GM21381 (cell line): ENCODE results near the gene FSTL3.
"Not testable (repeated sequence)": the region's sequence is repeated elsewhere in the genome, so short reads cannot be mapped to it uniquely, and the experiment has no call there.

Experiments
- ATAC-seq: cut with Tn5 transposase; IDR thresholded peaks from one replicate; pipeline ENCODE4 v1.9.1; 2021; ENCODE audit warnings: mild to moderate bottlenecking, moderate library complexity; ENCODE audit not compliant: unreplicated experiment

The FSTL3 gene

DNA sequence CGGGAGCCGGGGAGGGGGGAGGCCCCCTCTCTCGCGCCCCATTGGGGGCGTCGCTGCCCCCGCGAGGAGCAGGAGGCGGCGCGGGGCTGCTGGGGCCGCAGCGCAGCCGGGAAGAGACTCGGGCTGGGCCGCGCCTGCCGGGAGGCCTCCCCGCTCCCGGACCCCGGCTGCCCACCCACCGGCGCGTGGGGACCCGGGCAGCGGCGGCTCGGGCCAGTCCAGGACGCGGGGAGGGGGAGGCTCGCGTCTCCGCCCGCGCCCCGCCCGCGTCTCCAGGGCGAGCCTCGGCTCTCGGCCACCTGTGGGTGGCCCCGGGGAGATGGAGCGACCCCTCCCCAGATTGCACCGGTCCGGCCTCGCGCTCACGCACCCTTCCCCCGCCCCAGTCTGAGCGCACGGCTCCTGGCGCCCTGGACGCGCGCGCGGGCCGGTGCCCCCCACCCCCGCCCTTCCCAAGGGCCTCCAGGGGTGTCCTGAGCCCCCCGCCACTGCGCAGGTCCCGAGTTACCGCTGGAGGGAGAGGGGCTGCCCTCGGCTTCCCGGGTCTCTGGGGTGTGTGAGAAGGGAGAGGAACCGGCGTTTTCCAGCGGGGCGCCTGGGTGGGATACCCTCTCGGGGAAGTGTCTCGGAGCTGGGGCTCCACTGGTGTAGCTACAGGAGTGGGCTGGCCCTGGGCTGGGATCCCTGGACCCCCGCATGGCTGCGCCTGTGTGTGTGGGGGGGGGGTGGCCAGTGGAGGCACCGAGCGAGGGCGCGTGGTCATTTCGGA lies 33.2 kb downstream of the FSTL3 start:
- ATAC-seq: no peak

DNA sequence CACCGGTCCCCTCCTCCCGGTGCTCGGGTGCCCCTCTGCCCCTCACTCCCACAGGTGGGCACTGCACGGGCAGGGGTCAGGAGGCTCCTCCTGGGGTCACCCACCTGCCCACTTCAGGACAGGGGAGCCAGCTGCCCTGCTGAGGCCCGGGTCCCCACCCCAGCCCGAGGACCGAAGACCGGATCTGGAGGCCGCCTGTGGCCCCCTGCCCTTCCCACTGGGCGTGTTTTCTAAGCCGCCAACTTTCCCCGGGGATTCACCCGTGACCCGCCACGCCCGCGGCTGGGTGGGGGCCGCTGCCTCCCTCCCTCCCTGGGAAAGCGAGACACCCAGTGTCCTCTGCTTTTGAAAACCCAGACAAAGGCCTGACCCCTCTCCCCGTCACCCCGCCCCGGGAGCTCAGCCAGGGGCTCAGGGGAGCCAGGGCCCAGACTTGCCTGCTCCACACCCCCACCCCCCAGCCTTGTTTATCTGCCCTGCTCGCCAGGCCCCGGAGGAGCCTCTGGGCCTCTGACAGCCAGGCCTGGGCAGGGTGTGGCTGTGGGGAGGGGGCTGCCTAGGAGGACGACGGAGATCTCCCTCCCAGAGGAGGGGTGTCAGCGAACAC lies 33.9 kb downstream of the FSTL3 start:
- no peak for ATAC-seq

DNA sequence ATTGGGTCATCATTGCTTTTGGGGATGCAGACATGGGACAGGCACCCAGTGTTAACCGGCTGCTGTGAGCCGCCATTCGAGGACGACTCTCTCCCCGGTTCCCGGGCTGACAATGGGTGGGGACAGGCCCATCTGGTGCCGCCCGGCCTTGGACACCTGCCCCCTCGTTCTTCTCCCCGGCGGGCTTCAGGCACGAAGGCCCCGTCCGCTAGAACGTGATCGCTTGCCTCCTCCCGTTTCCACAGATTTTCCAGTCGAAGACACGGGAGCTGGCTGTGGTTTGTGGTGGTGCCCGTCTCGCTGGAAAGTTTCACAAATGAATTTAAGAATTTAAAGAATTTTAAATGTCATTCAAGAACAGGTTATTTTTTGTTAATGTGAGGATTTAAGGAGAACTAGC lies 34.6 kb downstream of the FSTL3 start:
- no peak for ATAC-seq

DNA sequence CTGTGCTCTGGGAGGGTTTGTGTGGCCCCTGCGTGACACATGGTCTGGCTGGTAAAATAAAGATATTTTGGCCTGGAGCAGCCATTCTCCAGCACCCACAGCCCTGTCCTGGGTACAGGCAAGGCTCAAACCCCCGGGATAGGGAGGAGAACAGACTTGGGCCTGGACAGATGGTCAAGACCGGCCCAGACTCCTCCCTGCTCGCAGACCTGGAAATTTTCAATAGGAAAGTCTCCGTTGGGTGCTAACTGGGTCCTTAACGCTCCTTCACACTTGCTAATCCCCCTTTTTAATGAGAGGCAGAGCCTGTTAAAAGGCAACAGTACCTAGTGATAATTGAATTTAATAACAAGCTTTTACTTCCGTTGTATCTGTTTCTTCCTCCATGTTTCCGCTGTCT lies 35.1 kb downstream of the FSTL3 start:
- no peak for ATAC-seq

DNA sequence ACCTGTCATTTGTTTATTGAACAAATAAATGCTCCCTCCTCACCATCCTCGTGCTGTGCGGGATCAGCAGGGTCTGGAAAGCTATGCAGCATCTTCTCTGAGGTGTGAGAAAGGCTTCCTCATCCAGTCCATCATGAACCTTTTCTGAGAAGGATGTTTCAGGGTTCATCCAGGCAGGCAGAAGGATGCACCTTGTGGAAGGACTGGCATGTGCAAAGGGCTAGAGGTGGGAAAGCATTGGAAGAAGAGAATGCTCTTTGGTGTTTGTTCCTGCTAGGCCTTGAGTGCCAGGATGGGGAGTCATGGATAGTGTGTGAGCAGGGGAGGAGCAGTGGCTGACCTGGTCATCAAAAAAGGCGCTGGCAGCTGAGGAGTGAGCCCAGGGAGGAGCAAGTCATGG lies 39.2 kb downstream of the FSTL3 start:
- no peak for ATAC-seq

DNA sequence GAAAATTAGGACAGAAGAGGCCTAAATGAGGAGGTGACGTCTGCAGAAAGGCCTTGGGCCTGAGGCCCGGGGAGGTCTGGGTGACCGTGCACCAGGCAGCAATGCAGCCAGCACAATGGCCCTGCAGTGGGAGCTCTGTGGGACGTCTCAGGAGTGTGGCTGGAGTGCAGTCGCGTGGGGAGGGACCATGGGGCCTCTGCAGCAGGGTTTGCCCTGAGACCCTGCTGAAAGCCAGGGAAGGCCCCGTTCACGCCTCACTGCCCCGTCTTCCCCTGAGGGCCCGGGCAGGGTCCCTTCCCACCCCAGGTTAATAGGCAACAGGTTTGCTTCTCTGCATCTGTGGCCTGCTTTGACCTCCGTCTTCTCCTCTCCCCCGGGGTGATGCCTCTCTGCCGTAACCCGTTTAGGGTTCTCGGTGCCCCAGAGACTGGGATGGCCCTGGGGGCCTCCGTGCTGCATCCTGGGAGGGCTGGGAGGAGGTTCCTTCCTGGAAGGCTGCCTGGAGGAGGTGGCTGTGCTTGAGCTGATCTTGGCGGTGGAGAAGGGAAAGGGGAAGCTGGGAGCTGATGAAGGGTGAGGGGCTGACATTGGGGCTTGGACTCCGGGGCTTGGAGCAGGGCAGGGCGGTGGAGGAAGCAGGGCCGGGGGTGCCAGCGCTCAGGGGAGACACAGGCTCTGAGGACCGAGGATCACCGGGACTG lies 42.2 kb downstream of the FSTL3 start:
- ATAC-seq: no peak

DNA sequence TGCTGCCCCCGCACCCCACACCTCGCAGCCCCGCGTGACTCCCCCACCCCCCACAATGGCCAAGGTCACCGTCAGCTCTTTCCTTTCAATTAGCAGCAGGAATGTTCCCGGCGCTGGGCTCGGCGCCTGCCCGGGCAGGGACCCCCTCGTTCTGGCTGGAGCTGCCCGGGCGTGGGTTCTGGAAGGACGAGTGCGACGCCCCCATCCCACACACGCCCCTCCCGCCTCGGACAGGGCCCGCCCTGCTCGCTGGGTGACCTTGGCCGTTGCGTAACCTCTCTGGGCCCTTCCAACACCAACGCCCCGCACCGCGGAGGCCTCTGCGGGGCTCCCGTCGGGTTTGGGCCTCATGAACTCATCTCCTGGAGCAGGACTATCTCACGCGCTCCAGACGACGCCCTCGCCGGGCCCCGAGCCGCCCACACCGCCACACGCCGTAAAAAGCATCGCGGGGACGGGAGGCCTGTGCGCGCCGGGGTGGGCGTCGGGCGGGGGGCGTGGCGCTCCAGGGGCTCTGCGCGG lies 42.9 kb downstream of the FSTL3 start:
- ATAC-seq: no peak

DNA sequence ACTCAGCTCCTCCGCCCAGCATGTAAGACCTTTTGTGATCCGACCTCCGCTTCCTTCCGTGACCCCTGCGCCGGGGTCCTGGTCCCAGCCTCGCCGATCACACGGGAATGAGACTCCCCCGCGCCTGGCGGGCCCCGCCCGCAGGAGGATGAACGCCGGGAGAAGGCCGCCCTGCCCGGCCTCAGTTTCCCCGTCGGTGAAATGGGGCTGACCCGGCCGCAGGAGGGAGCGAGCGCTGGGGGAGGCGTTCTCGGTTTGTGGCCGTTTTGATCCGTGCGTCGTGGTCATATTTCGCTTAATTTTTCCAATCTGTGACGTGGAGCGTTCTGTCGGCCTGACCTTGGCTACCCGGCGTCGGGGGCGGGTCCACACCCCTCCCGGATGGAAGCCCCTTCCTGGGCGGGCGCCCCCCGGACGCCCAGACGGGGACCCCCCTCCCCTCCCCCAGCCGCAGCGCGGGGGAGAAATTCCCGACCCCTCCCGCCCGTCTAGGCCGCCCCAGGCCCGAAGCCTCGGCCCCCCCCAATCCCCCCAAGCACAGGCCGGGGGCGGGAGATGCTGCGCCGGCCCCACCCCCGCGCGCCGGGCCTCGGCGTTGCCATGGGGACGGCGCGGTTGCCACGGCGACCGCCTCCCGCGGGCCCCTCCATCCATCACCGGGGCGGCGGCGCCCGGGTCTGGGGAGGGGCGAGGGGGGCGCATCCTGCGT lies 43.6 kb downstream of the FSTL3 start:
- no peak for ATAC-seq

DNA sequence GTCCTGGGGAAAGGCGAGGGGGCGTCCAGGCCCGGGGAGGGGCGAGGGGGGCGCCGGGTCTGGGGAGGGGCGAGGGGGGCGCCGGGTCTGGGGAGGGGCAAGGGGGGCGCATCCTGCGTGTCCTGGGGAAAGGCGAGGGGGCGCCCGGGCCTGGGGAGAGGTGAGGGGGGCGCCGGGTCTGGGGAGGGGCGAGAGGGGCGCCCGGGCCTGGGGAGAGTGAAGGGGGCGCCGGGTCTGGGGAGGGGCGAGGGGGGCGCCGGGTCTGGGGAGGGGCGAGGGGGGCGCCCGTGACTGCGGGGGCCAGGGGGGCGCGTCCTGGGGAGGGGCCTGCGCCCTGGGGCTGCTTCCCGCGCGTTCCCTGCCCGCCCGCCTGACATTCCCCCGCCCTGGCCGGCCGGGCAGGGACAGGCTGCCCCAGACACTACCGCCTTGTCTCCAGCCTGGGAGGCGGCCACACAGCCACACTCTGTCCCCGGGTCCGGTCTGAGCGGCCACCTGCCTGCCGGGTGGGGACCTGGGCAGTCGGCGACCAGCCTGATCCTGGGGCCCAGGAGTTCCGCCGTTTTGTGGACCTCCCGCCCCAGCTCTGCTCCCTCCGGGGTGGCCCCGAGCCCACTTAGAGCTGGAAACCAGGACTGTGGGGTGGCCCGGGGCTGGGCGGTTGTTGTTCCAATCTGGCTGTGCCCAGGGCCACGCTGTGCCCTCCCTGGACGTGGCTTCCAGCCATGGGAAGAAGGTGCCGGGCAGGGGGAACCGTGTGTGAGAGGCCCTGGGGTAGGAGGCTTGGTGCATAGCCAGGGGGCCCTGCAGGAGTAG lies 44.4 kb downstream of the FSTL3 start:
- no peak for ATAC-seq

DNA sequence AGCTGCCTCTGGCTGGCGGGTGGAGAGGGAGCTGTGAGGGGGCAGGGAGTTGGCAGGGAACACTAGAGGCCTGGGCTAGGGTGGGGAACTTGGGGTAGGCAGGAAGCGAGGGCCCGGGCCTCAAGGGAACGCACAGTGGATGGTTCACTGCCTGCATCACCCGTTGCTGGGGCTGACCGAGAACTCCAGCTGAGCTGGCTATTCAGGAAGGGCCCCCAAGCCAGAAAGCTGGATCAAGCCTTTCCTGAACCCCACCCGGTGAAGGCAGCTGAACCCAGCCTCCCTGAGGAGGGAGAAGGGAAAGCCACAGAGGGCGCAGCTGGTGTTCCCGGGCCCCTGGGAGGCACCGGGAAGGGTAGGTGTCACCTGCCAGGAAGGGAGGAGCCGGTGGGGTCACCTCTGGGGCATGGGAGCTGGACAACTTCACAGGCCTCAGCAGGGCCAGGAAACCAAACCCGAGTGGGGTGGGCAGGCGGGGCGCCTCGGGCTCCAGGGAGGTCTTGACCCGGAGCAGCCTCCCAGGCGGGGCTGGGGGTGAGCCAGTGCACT lies 46.4 kb downstream of the FSTL3 start:
- no peak for ATAC-seq

DNA sequence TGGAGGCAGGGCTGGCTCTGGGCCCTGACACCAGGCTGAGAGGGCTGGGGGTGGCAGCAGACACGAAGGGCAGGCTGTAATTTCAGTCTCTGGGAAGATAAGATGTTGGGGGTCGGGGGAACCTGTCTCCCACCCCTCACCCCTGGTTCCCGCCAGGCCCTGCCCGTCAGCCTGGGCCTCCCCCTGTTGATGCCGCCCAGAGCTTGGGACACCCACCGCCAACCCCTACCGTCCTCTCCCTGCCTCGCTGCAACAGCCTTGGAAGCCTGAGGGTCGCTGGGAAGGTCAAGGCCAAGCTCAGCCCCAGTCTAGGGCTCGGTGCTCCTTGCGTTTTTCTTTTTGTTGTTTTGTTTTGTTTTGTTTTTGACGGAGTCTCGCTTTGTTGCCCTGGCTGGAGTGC lies 47.1 kb downstream of the FSTL3 start:
- no peak for ATAC-seq

DNA sequence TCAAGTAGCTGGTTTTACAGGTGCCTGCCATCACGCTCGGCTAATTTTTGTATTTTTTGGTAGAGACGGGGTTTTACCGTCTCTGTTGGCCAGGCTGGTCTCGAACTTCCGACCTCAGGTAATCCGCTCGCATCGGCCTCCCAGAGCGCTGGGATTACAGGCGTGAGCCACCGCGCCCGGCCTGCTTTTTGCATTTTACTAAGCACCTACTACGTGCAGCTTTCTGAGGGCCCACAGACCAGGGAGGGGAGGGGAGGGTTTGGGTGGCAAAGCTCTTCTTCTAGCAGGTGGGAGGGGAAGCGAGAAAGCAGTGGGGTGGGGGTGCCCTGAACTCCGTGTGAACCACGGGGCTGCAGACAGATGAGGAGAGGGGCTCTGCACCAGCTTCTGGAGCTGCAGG lies 47.5 kb downstream of the FSTL3 start:
- ATAC-seq: no peak

DNA sequence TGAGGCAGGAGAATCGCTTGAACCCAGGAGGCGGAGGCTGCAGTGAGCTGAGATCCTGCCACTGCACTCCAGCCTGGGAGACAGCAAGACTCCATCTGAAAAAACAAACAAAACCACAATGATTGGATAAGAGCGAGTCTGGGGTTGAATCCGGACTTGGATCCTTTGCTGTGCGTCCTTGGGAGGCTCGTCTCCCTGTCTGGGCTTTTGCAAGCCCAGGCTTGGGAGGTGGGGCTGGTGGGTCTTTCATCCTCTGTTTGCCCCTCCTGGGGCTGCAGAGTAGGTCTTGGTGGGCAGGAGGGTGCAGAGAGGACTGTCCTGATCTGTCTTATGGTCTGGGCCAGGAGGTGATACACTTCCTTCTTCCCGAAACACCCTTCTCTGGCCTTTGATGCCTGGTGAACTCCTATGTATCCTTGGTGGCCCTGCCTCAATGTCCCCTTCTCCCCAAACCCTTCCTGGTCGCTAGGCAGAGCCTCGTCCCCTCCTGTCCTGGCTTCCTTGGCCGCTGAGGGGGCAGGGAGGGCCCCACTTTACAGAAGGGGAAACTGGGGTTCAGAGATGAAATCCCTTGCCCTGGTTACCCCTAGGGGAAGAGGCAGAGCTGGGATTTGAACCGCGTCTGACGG lies 49.4 kb downstream of the FSTL3 start:
- ATAC-seq: no peak

DNA sequence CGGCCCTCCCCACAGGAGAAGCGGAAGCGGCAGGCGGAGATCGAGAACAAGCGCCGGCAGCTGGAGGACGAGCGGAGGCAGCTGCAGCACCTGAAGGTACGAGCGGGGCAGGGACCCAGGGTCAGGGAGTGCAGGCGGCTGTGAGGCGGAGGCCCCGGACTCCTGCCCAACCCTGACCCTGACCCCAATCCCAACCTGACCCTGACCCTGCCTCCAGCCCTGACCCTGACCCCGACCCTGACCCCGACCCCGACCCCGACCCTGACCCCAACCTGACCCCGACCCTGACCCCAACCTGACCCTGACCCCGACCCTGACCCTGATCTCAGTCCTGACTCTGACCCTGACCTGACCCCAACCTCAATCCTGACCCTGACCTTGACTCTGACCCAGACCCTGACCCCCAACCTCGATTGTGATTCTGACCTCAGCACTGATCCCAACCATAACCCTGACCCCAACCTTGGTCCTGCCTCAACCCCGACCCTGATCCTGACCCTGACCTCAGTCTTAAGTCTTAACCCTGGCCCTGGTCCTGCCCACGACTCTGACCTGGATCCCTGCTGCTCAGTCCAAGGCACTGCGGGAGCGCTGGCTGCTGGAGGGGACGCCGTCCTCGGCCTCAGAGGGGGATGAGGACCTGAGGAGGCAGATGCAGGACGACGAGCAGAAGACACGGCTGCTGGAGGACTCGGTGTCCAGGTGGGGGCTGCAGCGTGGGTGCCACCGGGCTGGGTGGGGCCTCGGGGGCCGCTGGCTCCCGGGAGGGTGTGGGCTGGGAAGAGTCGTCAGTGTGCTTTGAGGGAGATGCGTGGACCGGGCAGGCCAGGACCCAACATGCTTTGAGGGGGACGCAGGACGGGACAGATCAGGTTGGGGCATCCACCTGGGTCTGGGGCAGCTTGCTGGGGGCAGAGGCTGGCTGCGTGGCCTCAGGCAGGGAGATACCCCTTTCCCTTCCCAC lies 51.1 kb downstream of the FSTL3 start:
- no peak for ATAC-seq

DNA sequence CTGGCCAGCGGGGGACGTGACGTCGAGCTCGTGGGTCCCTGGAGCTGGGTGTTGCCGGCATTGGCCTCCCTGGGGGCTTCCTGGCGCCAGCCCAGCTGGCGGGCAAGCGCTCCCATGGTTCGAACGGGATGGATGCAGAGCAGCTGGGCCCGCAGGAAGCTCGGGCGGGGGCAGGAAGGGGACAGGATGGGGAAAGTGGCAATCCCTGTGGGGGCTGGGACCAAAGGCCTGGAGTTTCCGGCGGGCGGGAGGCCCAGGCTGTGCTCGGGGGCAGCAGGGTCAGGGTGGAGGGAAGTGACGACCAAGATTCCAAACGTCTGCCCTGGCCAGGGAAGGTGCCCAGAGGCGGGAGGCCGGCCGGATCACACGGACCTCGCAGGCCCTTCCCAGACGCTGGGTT lies 51.8 kb downstream of the FSTL3 start:
- no peak for ATAC-seq

DNA sequence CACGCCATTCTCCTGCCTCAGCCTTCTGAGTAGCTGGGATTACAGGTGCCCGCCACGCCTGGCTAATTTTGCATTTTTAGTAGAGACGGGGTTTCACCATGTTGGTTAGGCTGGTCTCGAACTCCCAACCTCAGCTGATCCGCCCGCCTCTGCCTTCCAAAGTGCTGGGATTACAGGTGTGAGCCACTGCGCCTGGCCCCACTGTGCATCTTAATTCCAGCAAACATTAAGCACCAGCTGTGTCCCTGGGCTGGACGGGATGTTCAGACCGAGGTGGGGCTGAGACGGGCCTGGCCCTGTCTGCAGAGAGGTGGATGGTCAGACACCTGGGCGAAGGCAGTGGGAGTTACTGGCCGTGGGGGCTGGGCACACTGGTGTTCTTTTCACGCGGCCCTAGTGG lies 53.4 kb downstream of the FSTL3 start:
- ATAC-seq: not testable (repeated sequence)

DNA sequence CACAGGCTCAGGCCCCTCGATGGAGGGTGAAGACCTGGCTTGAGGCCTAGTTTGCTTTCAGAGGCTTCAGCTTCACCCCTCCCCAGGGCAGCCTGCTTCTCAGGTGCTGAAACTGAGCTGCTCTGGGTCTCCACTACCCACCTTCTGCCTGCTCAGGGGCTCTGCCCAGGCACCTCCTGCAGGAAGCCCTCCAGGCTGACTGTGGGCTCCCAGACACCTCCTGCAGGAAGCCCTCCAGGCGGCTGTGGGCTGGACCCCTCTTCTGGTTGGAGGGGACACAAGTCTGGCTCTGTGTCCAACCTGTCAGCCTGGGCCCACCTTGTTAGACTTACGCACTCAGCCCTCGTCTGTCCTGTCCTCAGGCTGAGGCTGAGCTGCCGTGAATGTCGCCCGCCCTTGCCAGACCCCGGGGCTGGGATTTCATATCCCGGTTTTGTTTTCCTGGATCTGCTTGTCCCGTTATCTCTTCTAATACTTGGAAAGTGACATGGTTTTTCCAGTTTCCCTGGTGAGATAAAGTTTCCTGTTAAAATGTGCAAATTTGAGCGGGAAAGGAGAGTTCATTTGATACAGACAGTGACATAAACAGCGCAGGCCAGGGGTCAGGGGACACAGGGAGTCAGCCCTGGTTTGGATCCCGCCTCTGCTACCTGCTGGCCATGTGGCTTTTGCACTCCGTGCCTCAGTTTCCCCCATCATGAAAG lies 53.9 kb downstream of the FSTL3 start:
- no peak for ATAC-seq

DNA sequence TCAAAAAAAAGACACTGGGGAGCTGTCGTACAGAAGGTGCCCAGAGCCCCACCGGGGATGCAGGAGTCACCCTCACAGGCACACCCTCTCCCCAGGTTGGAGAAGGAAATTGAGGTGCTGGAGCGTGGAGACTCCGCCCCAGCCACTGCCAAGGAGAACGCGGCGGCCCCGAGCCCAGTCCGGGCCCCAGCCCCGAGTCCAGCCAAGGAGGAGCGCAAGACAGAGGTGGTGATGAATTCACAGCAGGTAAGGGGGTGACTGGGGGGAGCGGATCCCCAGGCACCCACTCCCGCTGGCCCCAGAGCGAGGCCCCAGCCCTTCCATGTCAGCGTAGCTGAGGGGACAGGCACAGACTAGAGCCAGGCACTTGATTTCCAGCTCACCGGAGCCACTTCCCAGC lies 54.8 kb downstream of the FSTL3 start:
- ATAC-seq: no peak
